Measurements from ENCODE around the gene KRABD2.
"Not testable (repeated sequence)": the region's sequence is repeated elsewhere in the genome, so short reads cannot be mapped to it uniquely, and the experiment has no call there.

The KRABD2 gene

GRCh38 chr17:8360751-8361150 is 15.8 kb downstream of the KRABD2 start:
- DNase-seq (ENCODE audit: low spot score) = no peak

GRCh38 chr17:8360260-8360659 is 16.2 kb downstream of the KRABD2 start:
- no peak for DNase-seq (ENCODE audit: low spot score)

GRCh38 chr17:8359769-8360168 is 16.7 kb downstream of the KRABD2 start:
- DNase-seq (ENCODE audit: low spot score) = peak; percentile 89

- no peak for DNase-seq (ENCODE audit: low spot score)
These were observed 18.6 kb downstream of the KRABD2 start for GRCh38 chr17:8357910-8358309.

GRCh38 chr17:8354236-8354635 is 22.3 kb downstream of the KRABD2 start:
- no peak for DNase-seq (ENCODE audit: low spot score)

- DNase-seq (ENCODE audit: low spot score) = no peak
These were observed 22.8 kb downstream of the KRABD2 start for GRCh38 chr17:8353736-8354135.

- no peak for DNase-seq (ENCODE audit: low spot score)
These were observed 26.2 kb downstream of the KRABD2 start for GRCh38 chr17:8350339-8350738.

GRCh38 chr17:8347001-8347400 is 29.5 kb downstream of the KRABD2 start:
- not testable (repeated sequence) for DNase-seq (ENCODE audit: low spot score)

- no peak for DNase-seq (ENCODE audit: low spot score)
These were observed 30.4 kb downstream of the KRABD2 start for GRCh38 chr17:8345951-8346665.

GRCh38 chr17:8345052-8345690 is 31.3 kb downstream of the KRABD2 start:
- DNase-seq (ENCODE audit: low spot score) = no peak

GRCh38 chr17:8341456-8341855 is 35.0 kb downstream of the KRABD2 start:
- DNase-seq (ENCODE audit: low spot score) = no peak

GRCh38 chr17:8339540-8339939 is 37.0 kb downstream of the KRABD2 start, which contains the start of gene ODF4:
Gene ODF4 (plus strand): TSS chr17:8339840. CDS start chr17:8340052, 212 bp downstream.
- DNase-seq (ENCODE audit: low spot score) = no peak

GRCh38 chr17:8338753-8339140 is 37.8 kb downstream of the KRABD2 start:
- DNase-seq (ENCODE audit: low spot score) = no peak

GRCh38 chr17:8337802-8338752 is 38.4 kb downstream of the KRABD2 start:
- no peak for DNase-seq (ENCODE audit: low spot score)

- DNase-seq (ENCODE audit: low spot score) = no peak
These were observed 43.2 kb downstream of the KRABD2 start for GRCh38 chr17:8333281-8333680.

GRCh38 chr17:8332688-8333087 is 43.8 kb downstream of the KRABD2 start:
- DNase-seq (ENCODE audit: low spot score) = no peak

GRCh38 chr17:8332128-8332527 is 44.4 kb downstream of the KRABD2 start:
- DNase-seq (ENCODE audit: low spot score) = no peak

GRCh38 chr17:8327303-8327649 is 49.2 kb downstream of the KRABD2 start:
- no peak for DNase-seq (ENCODE audit: low spot score)
